ENCODE measurements around the gene LTB4R. TPM values are rescaled to one million over a fixed set of nuclear protein-coding genes. Genes with fewer than 3 reads are reported as not detected.
"Not testable (repeated sequence)": the region's sequence is repeated elsewhere in the genome, so short reads cannot be mapped to it uniquely, and the experiment has no call there.

Gene LTB4R
- total RNA-seq, 1 experiment from 2014 or later: 3.8 TPM

DNA sequence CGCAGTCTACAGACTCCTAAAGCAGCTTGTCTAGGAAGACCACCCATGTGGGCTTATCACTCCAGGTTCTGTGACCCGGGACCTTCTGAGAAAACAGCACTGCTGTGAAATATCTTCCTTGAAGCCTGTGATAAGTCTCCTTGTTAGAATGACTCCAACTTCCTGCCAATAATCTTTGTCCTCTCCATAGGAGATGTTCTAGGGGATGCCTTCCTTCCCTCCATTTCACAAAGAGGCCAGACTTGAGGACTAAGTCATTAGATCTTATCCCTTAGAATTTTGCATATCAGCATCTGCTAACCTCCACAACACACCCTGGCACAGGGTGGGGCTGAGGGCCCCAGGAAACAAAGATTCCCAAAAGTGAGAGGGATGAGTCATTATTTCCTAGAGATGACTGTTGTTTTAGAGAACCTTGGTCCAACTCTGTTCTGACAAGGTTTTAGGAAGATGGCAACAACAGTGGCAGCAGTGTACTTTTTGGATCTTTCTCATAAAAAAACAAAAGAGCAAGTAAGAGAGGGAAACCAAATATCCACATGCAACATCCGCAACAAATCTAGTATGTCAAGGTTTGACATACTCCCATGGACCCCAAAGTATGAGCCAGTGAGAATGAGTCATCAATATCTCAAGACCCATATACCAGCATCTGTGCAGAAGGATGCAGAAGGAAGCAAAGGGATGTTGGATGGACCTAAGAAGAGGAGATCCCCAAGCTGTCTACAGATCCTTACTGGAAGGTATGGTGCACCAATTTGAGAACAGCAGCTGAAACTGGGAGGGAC, 6.0 kb downstream of the LTB4R start:
- no peaks in the 10 kb centered on the region for H3K4me1 ChIP-seq
- no peak for DNase-seq
- H3K4me3 ChIP-seq: no peak overlapping the region
- no peaks in the 10 kb centered on the region for H3K36me3 ChIP-seq
- no peak overlapping the region for H3K27ac ChIP-seq
- H3K27me3 ChIP-seq: 0 out of 2 replicates have a peak, but pooled peaks cover 4% of the 10 kb centered on the region
- H3K9me3 ChIP-seq (replicated peaks): no peaks in the 10 kb centered on the region

- H3K27ac ChIP-seq: no peak overlapping the region
Measured at GRCh38 chr14:24321212-24321975, 10.1 kb downstream of the LTB4R start.

GRCh38 chr14:24322672-24323071, 11.4 kb downstream of the LTB4R start:
- no peak overlapping the region for H3K4me3 ChIP-seq
- H3K27me3 ChIP-seq: peaks cover 20% of the 10 kb centered on the region
- no peak overlapping the region for H3K27ac ChIP-seq
- H3K36me3 ChIP-seq: no peaks in the 10 kb centered on the region
- no peaks in the 10 kb centered on the region for H3K4me1 ChIP-seq
- H3K9me3 ChIP-seq (replicated peaks): no peaks in the 10 kb centered on the region
- DNase-seq: no peak

More at GRCh38 chr14:24321212-24321975, 10.1 kb downstream of the LTB4R start:
- Histone ChIP-seq H3K36me3 (no peaks in the 10 kb centered on the region), H3K27me3 (peaks cover 20% of the 10 kb centered on the region), H3K4me1 (no peaks in the 10 kb centered on the region), H3K9me3 (replicated peaks) (no peaks in the 10 kb centered on the region), H3K4me3 (no peak overlapping the region)
- no peak for DNase-seq

- Histone ChIP-seq H3K27me3 (peaks cover 20% of the 10 kb centered on the region), H3K9me3 (replicated peaks) (no peaks in the 10 kb centered on the region), H3K4me1 (no peaks in the 10 kb centered on the region), H3K36me3 (no peaks in the 10 kb centered on the region), H3K27ac (no peak overlapping the region), H3K4me3 (no peak overlapping the region)
- no peak for DNase-seq
Measured at GRCh38 chr14:24323341-24323740, 12.0 kb downstream of the LTB4R start.

GRCh38 chr14:24324024-24324423, 12.7 kb downstream of the LTB4R start:
- Histone ChIP-seq H3K4me3 (no peak overlapping the region), H3K4me1 (no peaks in the 10 kb centered on the region), H3K9me3 (replicated peaks) (no peaks in the 10 kb centered on the region), H3K27me3 (peaks cover 20% of the 10 kb centered on the region), H3K36me3 (no peaks in the 10 kb centered on the region), H3K27ac (no peak overlapping the region)
- DNase-seq: no peak

- peaks cover 20% of the 10 kb centered on the region for H3K27me3 ChIP-seq
- no peaks in the 10 kb centered on the region for H3K9me3 ChIP-seq (replicated peaks)
- H3K4me3 ChIP-seq: no peak overlapping the region
- H3K4me1 ChIP-seq: no peaks in the 10 kb centered on the region
- DNase-seq: no peak
- no peak overlapping the region for H3K27ac ChIP-seq
- no peaks in the 10 kb centered on the region for H3K36me3 ChIP-seq
Measured at GRCh38 chr14:24325041-24325530, 13.8 kb downstream of the LTB4R start.

GRCh38 chr14:24325963-24326362, 14.7 kb downstream of the LTB4R start:
- no peaks in the 10 kb centered on the region for H3K9me3 ChIP-seq (replicated peaks)
- H3K27ac ChIP-seq: no peak overlapping the region
- no peaks in the 10 kb centered on the region for H3K36me3 ChIP-seq
- no peak for DNase-seq
- no peaks in the 10 kb centered on the region for H3K4me1 ChIP-seq
- H3K4me3 ChIP-seq: no peak overlapping the region
- H3K27me3 ChIP-seq: peaks cover 20% of the 10 kb centered on the region

GRCh38 chr14:24327303-24327702, 16.0 kb downstream of the LTB4R start:
- Histone ChIP-seq H3K4me1 (no peaks in the 10 kb centered on the region), H3K4me3 (no peak overlapping the region), H3K27me3 (peaks cover 16% of the 10 kb centered on the region), H3K36me3 (no peaks in the 10 kb centered on the region), H3K27ac (no peak overlapping the region), H3K9me3 (replicated peaks) (no peaks in the 10 kb centered on the region)
- no peak for DNase-seq

- not testable (repeated sequence) for H3K9me3 ChIP-seq (replicated peaks); H3K36me3 ChIP-seq; H3K4me3 ChIP-seq; H3K4me1 ChIP-seq; H3K27ac ChIP-seq
- peaks cover 16% of the 10 kb centered on the region for H3K27me3 ChIP-seq
- DNase-seq: peak; percentile 39 to 42
Measured at GRCh38 chr14:24327914-24328313, 16.6 kb downstream of the LTB4R start.

DNA sequence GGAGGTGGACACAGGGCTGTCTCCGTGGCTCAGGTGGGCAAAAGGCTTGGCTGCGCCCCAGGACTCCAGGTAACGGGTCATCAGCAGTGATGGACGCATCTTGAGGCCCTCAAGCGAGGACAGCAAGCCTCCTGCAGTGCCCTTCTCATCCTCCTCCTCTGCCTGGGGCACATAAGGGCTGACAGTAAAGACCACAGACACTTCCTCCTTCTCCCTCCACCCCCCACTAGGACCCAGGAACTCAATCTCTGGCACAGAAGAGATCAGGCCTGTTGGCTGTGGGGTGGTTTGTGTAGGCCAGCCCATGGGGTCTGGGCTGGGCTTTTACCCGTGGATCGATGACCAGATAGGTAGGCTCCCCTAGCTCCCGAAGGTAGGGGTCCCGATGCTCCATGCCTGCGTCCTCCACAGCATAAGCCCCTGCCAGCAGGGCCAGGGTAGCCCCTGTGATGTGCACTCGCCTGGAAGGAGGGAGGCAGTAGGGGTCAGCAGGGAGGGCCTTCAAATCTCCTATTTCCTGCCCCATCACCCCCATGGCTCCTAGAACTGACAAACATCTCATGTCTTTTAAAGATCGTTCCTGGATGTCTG, 17.9 kb downstream of the LTB4R start:
- Histone ChIP-seq H3K27ac (no peak overlapping the region), H3K36me3 (no peaks in the 10 kb centered on the region), H3K4me1 (peaks cover 2% of the 10 kb centered on the region; the same call in 1 of the 2 replicates), H3K27me3 (peaks cover 13% of the 10 kb centered on the region), H3K9me3 (replicated peaks) (no peaks in the 10 kb centered on the region), H3K4me3 (no peak overlapping the region)
- no peak for DNase-seq

DNA sequence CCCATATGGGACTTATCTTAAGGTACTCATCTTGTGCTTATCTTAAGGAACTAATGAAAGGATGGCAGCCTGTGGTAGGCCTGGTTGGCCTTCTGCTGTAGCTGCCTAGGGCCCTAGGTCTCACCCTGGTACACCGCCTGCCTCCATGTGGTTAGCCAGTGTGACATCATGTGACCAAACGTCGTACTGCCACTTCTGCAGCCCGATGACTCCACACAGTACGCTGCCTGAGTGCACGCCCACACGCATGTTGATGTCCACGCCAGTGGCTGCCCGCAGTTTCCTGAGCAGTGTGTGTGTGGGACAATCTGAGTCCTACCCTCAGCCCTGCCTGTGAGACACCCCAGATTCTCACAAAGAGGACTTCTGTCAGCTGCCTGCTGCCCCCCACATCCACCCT, 18.4 kb downstream of the LTB4R start:
- Histone ChIP-seq H3K9me3 (replicated peaks) (no peaks in the 10 kb centered on the region), H3K4me3 (no peak overlapping the region), H3K36me3 (no peaks in the 10 kb centered on the region), H3K4me1 (peaks cover 2% of the 10 kb centered on the region; the same call in 1 of the 2 replicates), H3K27me3 (peaks cover 16% of the 10 kb centered on the region), H3K27ac (no peak overlapping the region)
- no peak for DNase-seq

- DNase-seq: no peak
- Histone ChIP-seq H3K36me3 (no peaks in the 10 kb centered on the region), H3K4me1 (peaks cover 2% of the 10 kb centered on the region; the same call in 1 of the 2 replicates), H3K9me3 (replicated peaks) (no peaks in the 10 kb centered on the region), H3K27me3 (peaks cover 7% of the 10 kb centered on the region; the same call in 1 of the 2 replicates), H3K4me3 (no peak overlapping the region), H3K27ac (no peak overlapping the region)
Measured at GRCh38 chr14:24330973-24331674, 19.8 kb downstream of the LTB4R start.

DNA sequence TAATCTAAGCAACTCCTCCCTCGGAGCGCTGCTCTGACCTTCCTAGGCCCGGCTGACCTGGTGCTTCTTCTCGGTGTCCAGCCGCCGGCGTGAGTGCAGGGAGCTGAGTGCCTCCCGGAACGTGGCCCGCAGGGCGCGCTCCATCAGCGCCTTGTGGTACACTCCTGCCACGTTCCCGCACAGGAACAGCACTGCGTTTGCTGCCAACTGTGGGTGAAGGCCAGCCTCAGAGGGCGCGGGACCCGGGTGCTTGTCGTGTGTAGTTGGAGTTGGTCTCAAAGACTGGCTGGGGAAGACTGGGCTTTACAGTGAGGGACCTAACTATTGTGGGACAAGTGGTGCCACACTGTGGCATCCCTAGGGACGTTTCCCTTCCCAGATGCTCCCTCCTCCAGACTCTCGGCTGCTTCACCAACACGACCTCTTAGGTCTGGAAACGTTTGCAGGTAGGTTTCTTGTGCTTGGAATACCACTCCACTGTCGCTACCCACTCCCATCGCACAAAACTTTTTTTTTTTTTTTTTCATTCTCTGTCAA, 20.5 kb downstream of the LTB4R start:
- Histone ChIP-seq H3K36me3 (no peaks in the 10 kb centered on the region), H3K9me3 (replicated peaks) (no peaks in the 10 kb centered on the region), H3K4me3 (no peak overlapping the region), H3K4me1 (peaks cover 2% of the 10 kb centered on the region; the same call in 1 of the 2 replicates), H3K27me3 (peaks cover 7% of the 10 kb centered on the region; the same call in 1 of the 2 replicates), H3K27ac (no peak overlapping the region)
- no peak for DNase-seq
